GM19438 (cell line): Measurements from ENCODE around the gene CSRP1.
"Not testable (repeated sequence)": the region's sequence is repeated elsewhere in the genome, so short reads cannot be mapped to it uniquely, and the experiment has no call there.

Experiments
- ATAC-seq: cut with Tn5 transposase; IDR thresholded peaks from one replicate; pipeline ENCODE4 v1.9.1; 2021; ENCODE audit warnings: low read depth; ENCODE audit not compliant: unreplicated experiment

CSRP1 gene

DNA sequence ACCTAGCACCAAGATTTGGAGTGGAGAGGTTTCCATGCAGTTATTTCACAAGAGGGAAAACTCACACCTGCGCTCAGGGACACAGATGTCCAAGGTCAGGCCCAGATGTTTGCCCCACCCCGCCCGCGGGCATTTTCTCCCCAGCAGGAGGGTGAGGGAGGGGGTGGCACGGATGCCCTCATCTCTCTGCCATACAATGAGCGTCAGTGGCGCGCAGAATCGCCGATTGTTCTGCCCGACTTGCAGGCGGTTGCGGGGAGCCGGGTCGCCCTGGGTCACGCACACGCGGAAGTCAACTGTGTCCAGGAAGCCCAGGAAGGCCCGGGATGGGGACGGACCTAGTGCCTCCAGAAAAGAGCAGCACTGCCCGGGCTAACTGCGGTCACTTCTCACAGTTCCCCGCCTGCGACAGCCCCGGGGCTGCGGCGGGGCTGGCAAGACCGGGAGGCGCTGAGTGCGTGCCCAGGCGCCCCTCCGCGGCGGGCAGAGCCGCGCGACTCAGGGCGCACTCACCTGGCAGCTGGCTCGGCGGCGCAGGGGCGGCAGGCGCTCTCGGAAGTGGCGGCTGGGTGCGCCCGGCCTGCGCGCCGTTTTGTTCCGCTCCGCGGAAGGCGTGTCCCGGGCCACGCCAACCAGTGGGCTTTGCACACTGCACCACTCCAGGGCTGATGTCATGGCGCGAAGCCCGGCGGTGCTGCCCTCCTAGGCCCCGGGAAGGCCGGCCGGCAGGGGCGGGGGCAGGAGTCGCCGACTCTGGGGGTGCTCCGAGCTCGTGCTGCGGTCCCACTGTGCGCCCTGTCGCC lies at the start of gene CSRP1:
CSRP1 (minus strand) TSS at position 567 of the 803 bp plus-strand sequence. CDS start 10,820 bp downstream, outside the sequence.
- peak; percentile 74 for ATAC-seq

DNA sequence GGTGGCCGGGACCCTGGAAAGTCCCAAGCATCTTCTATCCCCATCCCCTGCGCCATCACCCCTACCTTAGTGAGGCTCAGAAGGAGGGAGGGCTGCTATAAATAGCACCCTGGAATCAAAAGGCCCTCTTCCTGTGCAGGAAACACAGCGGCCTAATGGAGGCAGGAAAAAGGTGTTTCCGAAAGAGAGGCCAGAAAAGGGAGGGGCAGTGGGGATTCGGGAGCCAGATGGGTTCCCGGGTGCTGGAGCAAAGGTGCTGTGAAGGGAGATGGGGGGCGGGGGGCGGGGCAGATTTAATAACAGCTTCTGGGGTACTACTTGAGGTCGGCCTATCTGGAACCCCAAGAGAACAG lies 48.6 kb upstream of the CSRP1 start:
- ATAC-seq, result no peak

DNA sequence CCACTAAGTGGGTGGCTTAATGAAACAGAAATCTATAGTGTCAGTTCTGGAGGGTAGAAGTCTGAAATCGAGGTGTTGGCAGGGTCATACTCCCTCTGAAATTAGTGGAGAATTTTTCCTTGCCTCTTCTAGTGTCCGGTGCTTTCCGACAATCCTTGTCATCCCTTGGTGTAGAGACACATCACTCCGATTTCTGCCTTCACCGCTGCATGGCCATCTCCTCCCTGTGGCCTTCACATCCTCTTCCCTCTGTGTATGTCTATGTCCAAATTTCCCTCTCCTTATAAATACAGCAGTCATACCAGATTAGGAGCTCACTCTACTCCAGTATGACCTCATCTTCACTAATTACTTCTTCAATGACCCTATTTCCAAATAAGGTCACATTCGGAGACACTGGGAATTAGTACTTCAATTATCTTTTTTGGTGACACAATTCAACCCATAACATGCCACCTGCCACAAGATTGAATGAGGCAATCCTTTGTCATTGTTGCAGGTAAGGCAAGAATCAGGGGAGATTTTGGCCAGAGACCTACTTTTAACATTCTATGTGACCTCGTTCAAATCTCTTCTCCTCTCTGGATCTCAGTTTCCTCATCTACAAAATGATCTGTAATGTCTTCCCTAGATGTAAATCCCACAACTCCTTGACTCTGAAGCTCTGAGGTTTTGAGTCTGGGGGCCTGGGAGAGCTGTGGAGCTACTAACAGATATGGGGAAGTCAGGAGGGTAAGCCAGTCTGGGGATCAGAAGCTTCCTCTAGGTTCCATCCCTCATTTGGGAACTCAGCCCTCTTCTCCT lies 48.1 kb upstream of the CSRP1 start:
- ATAC-seq, result no peak

GRCh38 chr1:201554190-201554600 lies 47.3 kb upstream of the CSRP1 start:
- ATAC-seq, result no peak

DNA sequence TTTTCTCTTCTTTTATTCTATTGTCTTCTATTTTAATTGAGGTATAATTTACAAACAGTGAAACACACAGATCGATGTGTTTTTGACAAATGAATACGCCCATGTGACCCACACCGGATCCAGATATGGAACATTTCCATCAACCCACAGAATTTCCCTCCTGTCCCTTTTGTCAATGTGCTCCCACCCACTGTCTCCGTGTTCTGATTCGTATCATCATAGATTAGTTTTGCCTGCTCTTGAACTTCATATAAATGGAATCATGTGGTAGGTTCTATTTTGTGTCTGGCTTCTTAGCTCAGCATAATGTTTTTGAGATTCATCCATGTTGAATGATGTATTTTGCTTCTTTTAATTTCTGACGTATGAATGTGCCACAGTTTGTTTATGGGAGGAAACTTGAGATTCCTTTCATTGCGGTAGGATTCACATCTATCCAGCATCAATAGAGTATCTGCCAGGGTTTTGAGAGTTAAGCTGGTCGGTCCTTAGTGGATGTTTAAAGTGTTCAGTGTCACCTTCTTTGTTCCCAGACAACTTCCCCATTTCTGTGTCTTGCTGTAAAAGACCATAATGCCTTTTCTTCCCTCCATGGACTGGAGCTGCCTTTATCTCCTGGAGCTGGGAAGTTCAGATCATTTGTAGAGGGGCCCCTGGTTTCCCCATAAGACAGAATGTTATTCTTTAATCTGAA lies 46.7 kb upstream of the CSRP1 start:
- ATAC-seq, result no peak

DNA sequence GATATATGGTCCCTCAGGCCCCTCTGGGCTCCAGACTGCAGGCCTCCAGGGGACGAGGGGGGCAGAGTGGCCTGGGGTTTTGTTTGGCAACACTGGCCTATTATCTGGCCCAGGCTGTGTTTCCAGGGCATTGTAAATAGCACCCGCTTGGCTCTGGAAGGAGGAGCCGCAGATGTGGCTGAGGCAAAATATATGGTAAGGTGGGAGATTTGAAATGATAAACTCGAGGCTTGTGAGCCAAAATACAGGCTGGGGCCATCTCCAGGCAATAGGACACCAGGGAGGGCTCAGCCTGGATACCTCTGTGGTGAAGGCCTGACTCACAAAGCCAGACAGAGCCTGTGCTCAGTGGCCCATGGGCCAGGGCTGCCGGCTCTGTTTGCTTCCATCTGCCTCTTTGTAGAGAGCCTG lies 46.0 kb upstream of the CSRP1 start:
- ATAC-seq, result no peak

DNA sequence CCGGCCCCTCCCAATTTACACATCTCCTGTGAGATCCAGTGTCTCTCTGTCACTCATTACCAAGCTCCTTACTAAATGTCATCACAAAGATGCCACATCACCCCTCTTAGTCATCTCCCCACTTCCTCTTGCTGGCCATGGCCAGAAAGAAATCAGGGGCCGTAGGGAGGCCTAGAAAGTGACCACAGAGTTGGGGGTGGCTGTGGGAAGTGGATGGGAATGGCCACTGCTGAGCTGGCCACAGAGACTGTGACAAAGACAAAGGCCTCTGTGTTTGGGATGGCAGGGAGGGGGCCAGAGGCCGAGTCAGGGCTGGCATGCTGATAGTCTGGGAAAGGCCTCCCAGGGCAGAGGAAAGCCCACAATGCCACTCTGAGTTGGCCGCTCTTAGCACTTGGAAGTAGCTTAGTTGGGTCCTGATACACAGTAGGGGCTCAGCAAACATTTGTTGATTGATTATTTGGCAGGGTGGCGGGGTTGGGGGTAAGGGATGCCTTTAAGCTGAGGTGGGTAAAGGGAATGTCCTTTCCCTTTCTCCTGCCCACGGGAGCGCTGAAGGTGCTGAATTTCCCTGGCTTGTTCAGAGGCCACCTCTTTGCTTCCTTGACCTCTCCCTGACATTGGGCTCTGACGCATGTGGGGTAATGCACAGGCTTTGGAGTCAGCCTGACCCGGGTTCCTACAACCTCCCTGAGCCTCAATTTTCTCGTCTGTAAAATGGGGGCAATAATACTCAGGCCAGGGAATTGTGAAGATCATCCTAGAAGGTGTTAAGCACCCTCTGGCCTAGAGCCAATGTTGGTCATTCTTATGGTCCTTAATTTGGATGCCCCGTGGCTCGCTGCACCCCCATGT lies 45.2 kb upstream of the CSRP1 start:
- no peak for ATAC-seq

DNA sequence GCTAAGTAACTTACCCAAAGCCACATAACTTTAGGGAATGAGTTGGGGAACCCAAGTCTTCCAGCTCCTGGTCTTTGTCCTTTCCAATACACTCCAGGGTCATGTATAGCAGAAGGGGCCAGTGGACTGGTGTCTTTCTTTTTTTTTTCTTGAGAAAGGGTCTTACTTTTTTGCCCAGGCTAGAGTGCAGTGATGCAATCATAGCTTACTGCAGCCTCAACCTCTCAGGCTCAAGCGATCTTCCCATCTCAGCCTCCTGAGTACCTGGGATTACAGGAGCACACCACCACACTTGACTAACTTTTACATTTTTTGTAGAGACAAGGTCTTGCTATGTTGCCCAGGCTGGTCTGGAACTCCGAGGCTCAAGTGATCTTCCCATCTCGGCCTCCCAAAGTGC lies 44.2 kb upstream of the CSRP1 start:
- ATAC-seq, result no peak

DNA sequence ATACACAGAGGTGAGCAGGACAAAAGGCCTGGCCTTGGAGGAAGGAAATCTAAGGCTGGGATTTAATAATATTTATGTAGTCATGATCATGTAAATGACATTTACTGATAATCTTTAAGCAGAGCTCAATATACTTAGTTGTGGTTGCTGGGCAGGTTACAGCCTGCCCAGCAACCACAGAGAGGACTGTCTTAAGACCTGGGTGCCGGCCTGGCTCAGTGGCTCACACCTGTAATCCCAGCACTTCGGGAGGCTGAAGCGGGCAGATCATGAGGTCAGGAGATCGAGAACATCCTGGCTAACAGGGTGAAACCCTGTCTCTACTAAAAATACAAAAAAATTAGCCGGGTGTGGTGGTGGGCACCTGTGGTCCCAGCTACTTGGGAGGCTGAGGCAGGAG lies 42.6 kb upstream of the CSRP1 start:
- ATAC-seq, result not testable (repeated sequence)

DNA sequence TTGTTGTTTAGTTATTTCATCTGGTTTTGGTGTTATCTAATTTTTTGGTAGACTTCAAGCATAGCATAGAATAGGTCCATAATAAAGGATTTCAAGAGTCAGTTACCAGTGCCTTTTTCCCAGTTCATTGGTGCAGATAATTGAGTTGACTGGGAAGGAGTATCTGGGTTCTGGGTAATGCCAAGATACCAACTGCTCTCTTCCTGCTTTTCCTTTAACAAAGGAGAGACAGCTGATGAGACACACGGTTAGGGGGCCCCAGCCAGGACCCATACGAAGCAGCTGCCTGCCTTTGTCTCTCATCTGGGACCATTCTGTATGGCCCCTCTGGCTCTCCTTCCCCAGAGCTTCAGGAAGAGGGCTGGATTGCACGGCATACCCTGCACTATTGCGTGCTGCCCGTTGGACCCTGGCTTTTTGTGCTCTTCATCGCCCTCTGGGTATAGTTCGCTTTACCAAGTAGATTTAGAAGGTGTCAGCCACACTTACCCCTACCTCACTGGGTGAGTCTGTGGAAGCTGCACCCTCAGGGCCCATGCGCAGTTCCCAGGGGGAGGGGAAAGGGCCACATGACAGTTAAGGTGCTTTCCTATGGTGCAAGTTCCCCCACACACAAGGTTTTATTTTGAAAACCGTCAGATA lies 39.0 kb upstream of the CSRP1 start:
- ATAC-seq, result no peak

DNA sequence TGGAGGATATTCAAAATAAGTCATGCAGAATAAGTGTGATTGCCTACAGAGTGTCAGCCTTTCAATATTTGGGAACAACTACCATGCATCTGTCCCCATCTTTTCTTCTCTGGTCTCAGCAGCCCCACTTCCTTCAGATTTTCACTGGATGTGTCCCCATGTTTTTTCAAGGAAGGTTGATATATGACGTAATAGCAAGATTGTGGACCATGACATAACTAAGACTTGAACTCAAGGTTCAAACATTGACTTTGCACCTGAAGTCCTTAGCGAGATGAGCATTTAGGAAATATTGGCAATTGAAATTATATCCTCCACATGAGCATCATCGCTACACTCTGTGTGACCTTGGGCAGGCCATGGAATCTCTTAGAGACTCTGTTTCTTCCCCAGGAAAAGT lies 37.8 kb upstream of the CSRP1 start:
- no peak for ATAC-seq

DNA sequence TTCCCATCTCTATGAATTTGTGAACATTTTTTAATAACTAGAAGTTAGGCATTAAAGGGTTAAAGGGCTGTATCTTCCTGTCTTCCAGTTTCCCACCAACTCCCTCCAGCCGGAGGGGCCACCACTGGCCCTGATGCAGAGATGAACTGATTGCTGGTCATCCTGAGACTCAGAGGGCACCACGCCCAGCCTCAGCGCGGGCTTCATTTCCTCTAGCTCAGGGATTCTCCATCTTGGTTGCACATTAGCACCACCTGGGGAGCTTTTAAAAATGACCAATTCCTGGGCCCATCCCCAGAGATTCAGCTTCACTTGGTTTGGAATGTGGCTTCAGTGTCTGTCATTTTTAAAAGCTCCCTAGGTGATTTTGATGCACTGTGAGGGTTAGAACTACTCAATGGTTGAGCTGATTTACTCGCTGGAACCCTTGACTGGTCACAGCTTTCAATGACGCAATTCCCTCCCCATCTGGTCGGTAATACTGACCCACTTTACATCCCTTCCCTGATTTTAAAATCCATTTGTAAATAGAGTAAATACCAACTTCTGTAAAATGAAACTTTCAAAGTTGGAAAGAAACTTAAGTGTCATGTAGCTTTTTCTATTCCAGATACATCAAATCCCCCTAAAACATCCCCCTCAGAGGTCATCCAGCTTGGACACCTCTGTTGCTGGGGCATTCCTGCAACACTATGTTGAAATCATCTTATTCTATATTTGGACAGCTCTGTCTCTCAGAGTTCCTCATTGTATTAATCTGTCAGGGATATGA lies 37.1 kb upstream of the CSRP1 start:
- ATAC-seq, result no peak

GRCh38 chr1:201542309-201543035 lies 35.5 kb upstream of the CSRP1 start:
- no peak for ATAC-seq

DNA sequence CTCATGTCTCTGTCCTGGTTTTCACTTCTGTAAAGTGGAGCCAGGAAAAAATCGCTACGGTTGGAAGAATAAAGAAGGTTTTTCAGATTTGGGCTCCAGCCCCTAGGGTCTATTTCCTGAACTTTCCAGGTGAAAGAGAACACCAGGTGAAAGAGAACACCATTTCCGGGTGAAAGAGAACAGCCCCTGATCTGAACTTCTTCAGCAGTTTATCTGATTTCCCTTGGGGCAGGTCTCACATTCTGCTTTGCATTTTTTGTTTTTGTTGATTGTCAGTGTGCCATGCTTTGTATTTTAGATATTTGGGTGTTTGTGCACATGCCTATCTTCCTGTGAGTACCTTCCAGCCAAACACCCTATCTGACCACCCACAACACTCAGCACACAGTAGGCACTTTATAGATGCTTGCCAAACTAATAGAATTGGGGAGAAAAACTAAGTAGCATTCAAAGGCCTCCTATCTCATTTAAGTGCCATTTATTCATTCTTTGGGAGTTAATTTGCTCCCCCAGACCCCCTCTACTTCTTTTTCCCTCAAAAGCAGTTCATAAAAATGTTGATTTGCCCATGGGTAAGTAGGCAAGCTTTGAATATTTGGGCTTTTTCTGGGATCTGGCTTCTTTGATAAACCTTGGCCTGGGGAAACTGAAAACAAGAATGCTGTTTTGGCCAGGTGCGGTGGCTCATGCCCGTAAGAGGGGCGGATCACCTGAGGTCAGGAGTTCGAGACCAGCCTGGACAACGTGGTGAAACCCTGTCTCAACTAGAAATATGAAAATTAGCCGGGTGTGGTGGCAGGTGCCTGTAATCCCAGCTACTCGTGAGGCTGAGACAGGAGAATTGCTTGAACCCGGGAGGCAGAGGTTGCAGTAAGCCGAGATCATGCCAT lies 34.2 kb upstream of the CSRP1 start:
- ATAC-seq, result no peak

GRCh38 chr1:201539561-201540431 lies 32.9 kb upstream of the CSRP1 start:
- ATAC-seq, result no peak
